Body of pancreas (tissue), 4 donors: Measurements from ENCODE around the gene PDIA4. TPM values are rescaled to one million over a fixed set of nuclear protein-coding genes. Genes with fewer than 3 reads are reported as not detected.
A peak's percentile ranks its signal among the peaks of the same experiment; 100 is the strongest.

Experiments used
- ATAC-seq: fragments of 150-250 bp; one replicate; pipeline ENCODE4 v1.9.1; 2016
- DNase-seq, 4 donors: peaks; one replicate each; pipeline ENCODE4 v3.0.0-alpha.2; 2019
- H3K27ac ChIP-seq, 4 donors: fragments of 200-600 bp; sonication (generic); 1 replicate in 3 of 4; 2 replicates in 1 of 4; pipeline versions ENCODE4 v1.5.1 to v1.6.1; 2016 to 2019; ENCODE audit warnings: mild to moderate bottlenecking in 1 of 4, mixed read lengths in 1 of 4, moderate library complexity in 1 of 4
- H3K27me3 ChIP-seq, 2 donors: fragments of 200-600 bp; sonication (generic); one replicate each; pipeline ENCODE4 v1.6.0; 2016; ENCODE audit warnings: mild to moderate bottlenecking in 1 of 2
- H3K36me3 ChIP-seq, 2 donors: fragments of 200-600 bp; sonication (generic); replicated peaks in 1 of 2; 2 replicates each; pipeline ENCODE4 v1.5.1; 2016; ENCODE audit warnings: low read depth in 2 of 2; ENCODE audit not compliant: insufficient read depth in 1 of 2
- H3K4me1 ChIP-seq: fragments of 200-600 bp; sonication (generic); one replicate; pipeline ENCODE4 v1.6.0; 2016
- H3K4me3 ChIP-seq, 2 donors: fragments of 200-600 bp; sonication (generic); 1 replicate in 1 of 2; 2 replicates in 1 of 2; pipeline ENCODE4 v1.5.1; 2016 to 2019
- H3K9me3 ChIP-seq, 3 donors: fragments of 200-600 bp; sonication (generic); 1 replicate in 2 of 3; 2 replicates in 1 of 3; pipeline ENCODE4 v1.5.1; 2016
- POLR2A ChIP-seq, 3 donors: fragments of 450-650 bp; IDR thresholded peaks; one replicate each; pipeline ENCODE4 v1.6.1; 2016; ENCODE audit warnings: antibody characterized with exemption in 3 of 3, mild to moderate bottlenecking in 2 of 3
- WGBS, 2 donors: methylation state at CpG; one replicate each; pipeline ENCODE4 v1.1.5; 2017; 5-methylcytosine and 5-hydroxymethylcytosine counted together
- intact Hi-C: fragments of 100-400 bp; cut with DNase I; formaldehyde crosslinking; loops from one replicate; pipeline ENCODE4 v1.15.1; 2023
- small RNA-seq: library from RNA; depleted of rRNA; stranded (forward); fragments of <200 nt; gene quantifications from one replicate; pipeline ENCODE3, GENCODE V24; 2016
- total RNA-seq, 2 donors: library from RNA; depleted of rRNA; stranded (reverse); fragments of >200 nt; gene quantifications; one replicate each; pipeline ENCODE4 v1.1.0, GENCODE V29; 2016
- TF ChIP-seq, protein P1 (sequence below), 7 experiments: fragments of 450-650 bp in 4 of 7; fragments of 200-600 bp in 3 of 7; sonication (generic) in 3 of 7; IDR thresholded peaks; one replicate each; pipeline ENCODE4 v1.5.1; 2016 to 2019; ENCODE audit warnings: antibody characterized with exemption in 7 of 7

PDIA4 gene
- total RNA-seq, 2 donors from 2014 or later: 80.4 to 140 TPM

DNA sequence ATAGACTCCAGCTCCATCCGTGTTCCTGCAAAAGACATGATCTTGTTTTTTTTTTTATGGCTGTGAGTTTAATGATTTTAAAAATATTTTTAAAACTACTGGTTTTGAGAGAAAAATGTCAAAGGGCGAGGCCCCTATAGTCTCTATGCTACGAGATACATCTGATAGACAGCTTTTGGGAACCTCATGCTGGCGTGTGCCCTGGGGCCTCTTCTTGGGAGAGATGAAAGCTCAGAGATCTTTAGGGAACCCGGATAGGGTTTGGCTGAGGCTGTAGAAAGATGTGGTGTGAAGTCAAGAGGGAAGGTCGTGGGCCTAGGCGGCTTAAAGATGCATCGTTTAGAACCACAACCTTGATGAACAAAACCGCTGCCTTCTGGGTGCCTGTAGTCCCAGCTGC is 70.2 kb downstream of the PDIA4 start:
- no peak overlapping the region for H3K4me3 ChIP-seq
- TF ChIP-seq POLR2A (IDR thresholded peaks at IDR 0.05): no peak
- TF ChIP-seq, protein P1, sequence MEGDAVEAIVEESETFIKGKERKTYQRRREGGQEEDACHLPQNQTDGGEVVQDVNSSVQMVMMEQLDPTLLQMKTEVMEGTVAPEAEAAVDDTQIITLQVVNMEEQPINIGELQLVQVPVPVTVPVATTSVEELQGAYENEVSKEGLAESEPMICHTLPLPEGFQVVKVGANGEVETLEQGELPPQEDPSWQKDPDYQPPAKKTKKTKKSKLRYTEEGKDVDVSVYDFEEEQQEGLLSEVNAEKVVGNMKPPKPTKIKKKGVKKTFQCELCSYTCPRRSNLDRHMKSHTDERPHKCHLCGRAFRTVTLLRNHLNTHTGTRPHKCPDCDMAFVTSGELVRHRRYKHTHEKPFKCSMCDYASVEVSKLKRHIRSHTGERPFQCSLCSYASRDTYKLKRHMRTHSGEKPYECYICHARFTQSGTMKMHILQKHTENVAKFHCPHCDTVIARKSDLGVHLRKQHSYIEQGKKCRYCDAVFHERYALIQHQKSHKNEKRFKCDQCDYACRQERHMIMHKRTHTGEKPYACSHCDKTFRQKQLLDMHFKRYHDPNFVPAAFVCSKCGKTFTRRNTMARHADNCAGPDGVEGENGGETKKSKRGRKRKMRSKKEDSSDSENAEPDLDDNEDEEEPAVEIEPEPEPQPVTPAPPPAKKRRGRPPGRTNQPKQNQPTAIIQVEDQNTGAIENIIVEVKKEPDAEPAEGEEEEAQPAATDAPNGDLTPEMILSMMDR (IDR thresholded peaks at IDR 0.05): no peak
- no peak overlapping the region for H3K27ac ChIP-seq
- no peaks in the 10 kb centered on the region for H3K9me3 ChIP-seq
- H3K4me1 ChIP-seq: no peaks in the 10 kb centered on the region
- no peak for ATAC-seq
- WGBS, 2 donors: 74 to 75% methylated on average over 9 of the region's 9 CpGs
- DNase-seq: no peak
- intact Hi-C loops: no loop called here
- no peaks in the 10 kb centered on the region for H3K27me3 ChIP-seq
- no peaks in the 10 kb centered on the region for H3K36me3 ChIP-seq

DNA sequence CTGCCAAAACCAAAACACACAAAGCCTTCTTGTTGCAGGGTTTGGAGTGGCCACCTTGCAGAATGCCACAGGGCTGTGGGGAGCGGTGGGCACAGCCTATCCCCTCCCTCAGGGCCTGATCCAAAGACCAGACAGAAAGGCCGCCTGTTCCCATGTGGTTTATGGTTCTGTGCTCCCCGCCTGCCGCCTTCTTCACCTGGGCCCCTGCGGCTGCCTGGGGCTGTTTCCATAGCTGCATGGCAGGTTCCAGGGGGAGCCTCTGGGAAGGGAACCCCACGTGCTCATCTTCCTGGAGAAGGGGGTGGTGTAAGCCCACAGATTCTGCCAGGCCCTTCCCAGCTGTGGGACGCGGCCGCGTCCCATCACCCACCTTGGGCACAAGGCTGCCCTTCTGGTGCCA is 73.5 kb downstream of the PDIA4 start:
- 63 to 88% methylated on average over 4 to 6 of the region's 10 CpGs for whole genome bisulfite sequencing, 2 donors
- H3K4me1 ChIP-seq: no peaks in the 10 kb centered on the region
- no peaks in the 10 kb centered on the region for H3K36me3 ChIP-seq
- H3K27me3 ChIP-seq: no peaks in the 10 kb centered on the region
- TF ChIP-seq, protein P1 (IDR thresholded peaks at IDR 0.05): no peak
- no peak for TF ChIP-seq POLR2A (IDR thresholded peaks at IDR 0.05)
- H3K27ac ChIP-seq: no peak overlapping the region
- no peak for ATAC-seq
- intact Hi-C loops: no loop called here
- H3K4me3 ChIP-seq: no peak overlapping the region
- H3K9me3 ChIP-seq: no peaks in the 10 kb centered on the region
- no peak for DNase-seq

DNA sequence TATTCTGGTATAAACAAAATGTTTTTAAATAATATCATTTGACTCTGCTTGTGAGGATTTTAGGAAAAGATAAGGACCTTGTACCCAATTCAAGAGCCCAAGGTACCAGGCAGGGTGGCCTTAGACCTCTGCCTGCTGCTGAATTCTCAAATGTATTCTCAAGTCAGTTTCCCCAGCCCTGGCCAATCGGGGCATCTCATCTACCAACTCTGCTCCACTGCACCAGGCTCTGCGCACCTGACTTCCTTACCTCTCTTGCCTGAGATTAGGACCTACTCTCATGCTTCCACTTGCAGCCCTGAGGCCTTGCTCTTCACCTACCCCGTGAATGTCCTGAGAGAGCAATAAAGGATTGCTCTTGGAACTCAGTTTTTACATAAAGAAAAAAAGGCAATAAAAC is 74.6 kb downstream of the PDIA4 start:
- Histone ChIP-seq H3K36me3 (no peaks in the 10 kb centered on the region), H3K4me3 (no peak overlapping the region), H3K4me1 (no peaks in the 10 kb centered on the region), H3K27me3 (no peaks in the 10 kb centered on the region), H3K9me3 (no peaks in the 10 kb centered on the region), H3K27ac (no peak overlapping the region)
- TF ChIP-seq, protein P1 (IDR thresholded peaks at IDR 0.05): no peak
- no peak for TF ChIP-seq POLR2A (IDR thresholded peaks at IDR 0.05)
- no peak for ATAC-seq
- intact Hi-C loops: no loop called here
- DNase-seq: no peak
- 81 to 85% methylated on average over 3 of the region's 3 CpGs for WGBS, 2 donors

Small RNAs within 50 kb of the gene (small RNA-seq; reads per million reads assigned to genes)
- gene COX6B1P1: not detected
- gene RNU6-650P: not detected
- 37.7 reads per million, percentile 95 among the genes with 10 or more reads in this experiment for gene RNY1
- gene RNY3: 17.5 reads per million, percentile 93 among the genes with 10 or more reads in this experiment
- gene RNY4: 426 reads per million, percentile 98 among the genes with 10 or more reads in this experiment

Other genes with a start within 250 kb of the PDIA4 start
- gene EZH2, start 144.2 kb downstream of the PDIA4 start, total RNA-seq: 1 to 10 TPM; 3.4 to 4.0 TPM
- 1 to 10 TPM; 1.8 to 5.9 TPM for gene ZNF786, start 62.2 kb upstream of the PDIA4 start, total RNA-seq
- 1 to 10 TPM in 1 of 2 donors, under 1 TPM in 1; 0.33 to 1.6 TPM for gene ZNF425, start 97.8 kb upstream of the PDIA4 start, total RNA-seq
- gene ZNF398, start 118.9 kb upstream of the PDIA4 start, total RNA-seq: 10 to 100 TPM; 11.2 to 22.4 TPM
- gene ZNF282, start 167.0 kb upstream of the PDIA4 start, total RNA-seq: 10 to 100 TPM; 12.7 to 28.0 TPM
- 1 to 10 TPM; 5.7 to 6.6 TPM for gene ZNF212, start 211.1 kb upstream of the PDIA4 start, total RNA-seq
- 10 to 100 TPM; 12.5 to 17.5 TPM for gene ZNF783, start 233.7 kb upstream of the PDIA4 start, total RNA-seq